ENCODE results near the gene COPG2. TPM values are rescaled to one million over a fixed set of nuclear protein-coding genes. Genes with fewer than 3 reads are reported as not detected.

The COPG2 gene
- total RNA-seq, 2 experiments from 2014 or later, result 29.9 to 32.2 TPM

DNA sequence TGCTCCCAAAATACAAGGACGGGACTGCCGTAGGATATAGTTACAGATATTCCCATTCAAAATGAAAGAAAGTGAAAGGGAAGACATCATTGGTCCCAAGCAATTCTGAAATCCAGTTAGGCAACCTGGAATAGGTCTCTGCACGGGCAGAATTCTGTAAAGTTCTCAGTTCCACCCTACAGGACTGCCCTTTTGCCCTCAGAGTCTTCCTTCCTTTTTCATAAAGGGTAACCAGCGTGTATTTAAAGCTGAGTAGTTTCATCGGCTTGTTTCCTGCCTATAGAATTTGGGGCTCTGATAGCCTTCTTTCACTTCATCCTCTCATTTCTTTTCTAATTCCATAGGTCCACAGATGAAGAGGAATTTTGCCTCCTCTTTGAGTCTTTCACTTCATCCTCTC, 20.0 kb downstream of the COPG2 start:
- no peak for DNase-seq (ENCODE audit: low spot score)
- no peak overlapping the region for H3K4me2 ChIP-seq (ENCODE audit: low read length)
- BruUV-seq (replicated peaks), result no TSS peak
- intact Hi-C loops (cut with micrococcal nuclease; ENCODE audit: unreplicated experiment), result no loop called here
- no peak overlapping the region for H2AFZ ChIP-seq (ENCODE audit: low read length)
- no peak overlapping the region for H3K4me3 ChIP-seq (ENCODE audit: low read depth, low read length, poor library complexity, severe bottlenecking)
- H3K36me3 ChIP-seq (ENCODE audit: insufficient read depth, low read length), result peaks cover 35% of the 10 kb centered on the region
- H3K27ac ChIP-seq (ENCODE audit: low read depth, low read length, poor library complexity, severe bottlenecking), result no peak overlapping the region
- TF ChIP-seq, protein P1, sequence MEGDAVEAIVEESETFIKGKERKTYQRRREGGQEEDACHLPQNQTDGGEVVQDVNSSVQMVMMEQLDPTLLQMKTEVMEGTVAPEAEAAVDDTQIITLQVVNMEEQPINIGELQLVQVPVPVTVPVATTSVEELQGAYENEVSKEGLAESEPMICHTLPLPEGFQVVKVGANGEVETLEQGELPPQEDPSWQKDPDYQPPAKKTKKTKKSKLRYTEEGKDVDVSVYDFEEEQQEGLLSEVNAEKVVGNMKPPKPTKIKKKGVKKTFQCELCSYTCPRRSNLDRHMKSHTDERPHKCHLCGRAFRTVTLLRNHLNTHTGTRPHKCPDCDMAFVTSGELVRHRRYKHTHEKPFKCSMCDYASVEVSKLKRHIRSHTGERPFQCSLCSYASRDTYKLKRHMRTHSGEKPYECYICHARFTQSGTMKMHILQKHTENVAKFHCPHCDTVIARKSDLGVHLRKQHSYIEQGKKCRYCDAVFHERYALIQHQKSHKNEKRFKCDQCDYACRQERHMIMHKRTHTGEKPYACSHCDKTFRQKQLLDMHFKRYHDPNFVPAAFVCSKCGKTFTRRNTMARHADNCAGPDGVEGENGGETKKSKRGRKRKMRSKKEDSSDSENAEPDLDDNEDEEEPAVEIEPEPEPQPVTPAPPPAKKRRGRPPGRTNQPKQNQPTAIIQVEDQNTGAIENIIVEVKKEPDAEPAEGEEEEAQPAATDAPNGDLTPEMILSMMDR (conservative IDR thresholded peaks at IDR 0.05; ENCODE audit: low read length), result no peak
- no peak for TF ChIP-seq EZH2phosphoT487 (IDR thresholded peaks at IDR 0.05; ENCODE audit: borderline replicate concordance, low read depth, low read length)
- no peaks in the 10 kb centered on the region for H3K9me3 ChIP-seq (ENCODE audit: low read length)
- H3K4me1 ChIP-seq (ENCODE audit: insufficient read depth, low read length, poor library complexity, severe bottlenecking), result no peaks in the 10 kb centered on the region
- CTCF ChIA-PET (ENCODE audit: unreplicated experiment), result no interaction called here
- no peaks in the 10 kb centered on the region for H3K9me2 ChIP-seq (ENCODE audit: insufficient read depth, low read length)
- H4K20me1 ChIP-seq (ENCODE audit: insufficient read depth, low read length), result no peaks in the 10 kb centered on the region
- no peaks in the 10 kb centered on the region for H3K79me2 ChIP-seq (ENCODE audit: insufficient read depth, low read depth, low read length)
- POLR2A ChIA-PET, result no interaction called here

DNA sequence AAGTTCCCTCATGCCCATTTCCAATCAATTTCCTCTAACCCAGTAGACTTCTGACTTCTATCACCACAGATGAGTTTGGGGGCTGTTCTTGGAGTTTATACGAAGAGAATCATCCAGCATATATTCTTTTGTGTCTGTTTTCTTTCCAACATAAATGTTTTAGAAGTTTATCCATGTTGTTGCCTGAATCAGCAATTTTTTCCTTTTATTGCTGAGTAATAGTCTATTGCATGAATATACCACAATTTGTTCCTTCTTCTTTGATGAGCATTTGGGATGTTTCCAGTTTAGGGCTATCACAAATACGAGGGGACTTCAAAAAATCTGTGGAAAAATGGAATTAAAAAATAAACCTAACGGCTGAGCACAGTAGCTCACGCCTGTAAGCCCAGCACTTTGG, 26.2 kb downstream of the COPG2 start:
- no peaks in the 10 kb centered on the region for H3K79me2 ChIP-seq (ENCODE audit: insufficient read depth, low read depth, low read length)
- no peaks in the 10 kb centered on the region for H3K4me1 ChIP-seq (ENCODE audit: insufficient read depth, low read length, poor library complexity, severe bottlenecking)
- H3K4me2 ChIP-seq (ENCODE audit: low read length), result no peak overlapping the region
- no peaks in the 10 kb centered on the region for H3K9me2 ChIP-seq (ENCODE audit: insufficient read depth, low read length)
- CTCF ChIA-PET (ENCODE audit: unreplicated experiment), result no interaction called here
- no peak for DNase-seq (ENCODE audit: low spot score)
- no peak overlapping the region for H2AFZ ChIP-seq (ENCODE audit: low read length)
- TF ChIP-seq, protein P1 (conservative IDR thresholded peaks at IDR 0.05; ENCODE audit: low read length), result no peak
- TF ChIP-seq EZH2phosphoT487 (IDR thresholded peaks at IDR 0.05; ENCODE audit: borderline replicate concordance, low read depth, low read length), result no peak
- no TSS peak for BruUV-seq (replicated peaks)
- intact Hi-C loops (cut with micrococcal nuclease; ENCODE audit: unreplicated experiment), result no loop called here
- POLR2A ChIA-PET, result interaction anchor here (0.6 kb wide), 1 partner anchor 20 kb away, joined by 3 read pairs; no protein-coding TSS in a partner anchor
- no peaks in the 10 kb centered on the region for H3K9me3 ChIP-seq (ENCODE audit: low read length)
- H4K20me1 ChIP-seq (ENCODE audit: insufficient read depth, low read length), result no peaks in the 10 kb centered on the region
- H3K36me3 ChIP-seq (ENCODE audit: insufficient read depth, low read length), result peaks cover 4% of the 10 kb centered on the region
- no peak overlapping the region for H3K27ac ChIP-seq (ENCODE audit: low read depth, low read length, poor library complexity, severe bottlenecking)
- no peak overlapping the region for H3K4me3 ChIP-seq (ENCODE audit: low read depth, low read length, poor library complexity, severe bottlenecking)

DNA sequence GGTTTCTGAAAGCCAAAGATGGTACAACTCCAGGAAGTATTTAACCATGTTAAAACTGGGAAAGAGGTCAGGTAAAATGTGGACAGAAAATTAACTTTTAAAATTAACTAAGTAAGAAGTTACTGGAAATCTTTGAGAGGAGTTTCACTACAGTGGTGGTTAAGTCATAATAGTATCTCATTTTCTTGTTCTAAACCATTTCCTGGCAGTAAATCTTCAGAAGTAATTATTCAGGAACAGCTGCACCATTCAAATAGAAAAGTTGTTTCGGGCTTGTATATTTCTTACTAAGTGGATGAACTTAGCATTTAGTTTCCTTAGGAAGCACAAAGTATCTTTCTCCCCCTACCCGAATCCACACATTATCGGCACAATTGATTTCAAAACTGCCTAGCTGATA, 27.1 kb downstream of the COPG2 start:
- H3K79me2 ChIP-seq (ENCODE audit: insufficient read depth, low read depth, low read length), result no peaks in the 10 kb centered on the region
- peaks cover 4% of the 10 kb centered on the region for H3K36me3 ChIP-seq (ENCODE audit: insufficient read depth, low read length)
- H4K20me1 ChIP-seq (ENCODE audit: insufficient read depth, low read length), result no peaks in the 10 kb centered on the region
- H3K27ac ChIP-seq (ENCODE audit: low read depth, low read length, poor library complexity, severe bottlenecking), result no peak overlapping the region
- CTCF ChIA-PET (ENCODE audit: unreplicated experiment), result no interaction called here
- no peaks in the 10 kb centered on the region for H3K4me1 ChIP-seq (ENCODE audit: insufficient read depth, low read length, poor library complexity, severe bottlenecking)
- H3K9me2 ChIP-seq (ENCODE audit: insufficient read depth, low read length), result no peaks in the 10 kb centered on the region
- TF ChIP-seq EZH2phosphoT487 (IDR thresholded peaks at IDR 0.05; ENCODE audit: borderline replicate concordance, low read depth, low read length), result no peak
- TF ChIP-seq, protein P1 (conservative IDR thresholded peaks at IDR 0.05; ENCODE audit: low read length), result no peak
- POLR2A ChIA-PET, result interaction anchor here (0.6 kb wide), 1 partner anchor 899 kb away, joined by 4 read pairs; no protein-coding TSS in a partner anchor
- no TSS peak for BruUV-seq (replicated peaks)
- intact Hi-C loops (cut with micrococcal nuclease; ENCODE audit: unreplicated experiment), result no loop called here
- no peaks in the 10 kb centered on the region for H3K9me3 ChIP-seq (ENCODE audit: low read length)
- no peak overlapping the region for H2AFZ ChIP-seq (ENCODE audit: low read length)
- no peak for DNase-seq (ENCODE audit: low spot score)
- no peak overlapping the region for H3K4me2 ChIP-seq (ENCODE audit: low read length)
- no peak overlapping the region for H3K4me3 ChIP-seq (ENCODE audit: low read depth, low read length, poor library complexity, severe bottlenecking)

Measured in OCI-LY7 (cell line).